Thyroid gland (tissue), 4 donors: Measurements from ENCODE around the gene MYOM3.

ENCODE experiments used
- POLR2A ChIP-seq, 2 donors: fragments of 450-650 bp; IDR thresholded peaks; one replicate each; pipeline ENCODE4 v1.6.1; 2017; ENCODE audit warnings: antibody characterized with exemption in 2 of 2, mild to moderate bottlenecking in 2 of 2, moderate library complexity in 1 of 2
- TF ChIP-seq, protein P1 (sequence below), 6 experiments: fragments of 200-600 bp in 3 of 6; fragments of 450-650 bp in 3 of 6; sonication (generic) in 3 of 6; IDR thresholded peaks; one replicate each; pipeline ENCODE4 v1.5.1; 2016 to 2019; ENCODE audit warnings: antibody characterized with exemption in 6 of 6, mild to moderate bottlenecking in 2 of 6, inconsistent platforms in 1 of 6, moderate library complexity in 1 of 6

DNA sequence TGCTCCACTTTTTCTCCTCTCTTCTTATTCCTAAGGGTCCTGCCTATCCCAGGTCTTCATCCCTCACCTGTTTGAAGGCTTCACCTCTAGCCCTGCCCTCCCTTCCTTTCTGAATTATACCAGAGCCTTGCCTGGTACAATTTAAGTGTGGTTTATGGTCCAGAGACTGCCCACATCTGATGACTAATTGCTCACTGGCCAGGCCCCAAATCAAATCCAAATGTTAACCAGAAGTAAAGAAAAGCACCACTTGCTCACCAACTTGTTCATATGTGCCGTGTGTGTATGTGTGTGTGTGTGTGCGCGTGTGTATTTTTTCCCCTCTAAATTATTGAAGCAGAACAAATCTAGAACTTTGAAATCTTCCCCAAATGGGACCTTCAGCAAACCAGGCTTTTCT, 26.4 kb downstream of the MYOM3 start:
- TF ChIP-seq, protein P1, sequence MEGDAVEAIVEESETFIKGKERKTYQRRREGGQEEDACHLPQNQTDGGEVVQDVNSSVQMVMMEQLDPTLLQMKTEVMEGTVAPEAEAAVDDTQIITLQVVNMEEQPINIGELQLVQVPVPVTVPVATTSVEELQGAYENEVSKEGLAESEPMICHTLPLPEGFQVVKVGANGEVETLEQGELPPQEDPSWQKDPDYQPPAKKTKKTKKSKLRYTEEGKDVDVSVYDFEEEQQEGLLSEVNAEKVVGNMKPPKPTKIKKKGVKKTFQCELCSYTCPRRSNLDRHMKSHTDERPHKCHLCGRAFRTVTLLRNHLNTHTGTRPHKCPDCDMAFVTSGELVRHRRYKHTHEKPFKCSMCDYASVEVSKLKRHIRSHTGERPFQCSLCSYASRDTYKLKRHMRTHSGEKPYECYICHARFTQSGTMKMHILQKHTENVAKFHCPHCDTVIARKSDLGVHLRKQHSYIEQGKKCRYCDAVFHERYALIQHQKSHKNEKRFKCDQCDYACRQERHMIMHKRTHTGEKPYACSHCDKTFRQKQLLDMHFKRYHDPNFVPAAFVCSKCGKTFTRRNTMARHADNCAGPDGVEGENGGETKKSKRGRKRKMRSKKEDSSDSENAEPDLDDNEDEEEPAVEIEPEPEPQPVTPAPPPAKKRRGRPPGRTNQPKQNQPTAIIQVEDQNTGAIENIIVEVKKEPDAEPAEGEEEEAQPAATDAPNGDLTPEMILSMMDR (IDR thresholded peaks at IDR 0.05), result no peak
- TF ChIP-seq POLR2A (IDR thresholded peaks at IDR 0.05), result no peak
